Neural cell (in vitro differentiated cells): ENCODE data around the gene NEU3. TPM values are rescaled to one million over a fixed set of nuclear protein-coding genes. Genes with fewer than 3 reads are reported as not detected.

ENCODE experiments used
- H2AFZ ChIP-seq: fragments of 200-600, 300-800 bp; sonication (generic), shearing (Covaris generic); 2 replicates; pipeline ENCODE4 v1.6.0; 2014; ENCODE audit warnings: low read depth, mild to moderate bottlenecking, antibody characterized with exemption, low read length, moderate library complexity
- H3F3A ChIP-seq: fragments of 200-600 bp; shearing (Covaris generic); 2 replicates; pipeline ENCODE4 v1.6.1; 2016; ENCODE audit warnings: mild to moderate bottlenecking, moderate library complexity, mixed read lengths, antibody characterized with exemption, low read length; ENCODE audit not compliant: insufficient read depth, poor library complexity, severe bottlenecking
- H3K27ac ChIP-seq: fragments of 200-600, 300-800 bp; sonication (generic), shearing (Covaris generic); 2 replicates; pipeline ENCODE4 v1.5.1; 2014; ENCODE audit warnings: mild to moderate bottlenecking, low read length, moderate library complexity
- H3K27me3 ChIP-seq: fragments of 300-800, 200-600 bp; sonication (generic), shearing (Covaris generic); 2 replicates; pipeline ENCODE4 v1.6.0; 2014; ENCODE audit warnings: mild to moderate bottlenecking, low read depth, low read length, moderate library complexity; ENCODE audit not compliant: insufficient read depth
- H3K36me3 ChIP-seq: fragments of 300-800, 200-600 bp; sonication (generic), shearing (Covaris generic); 2 replicates; pipeline ENCODE4 v1.5.1; 2014; ENCODE audit warnings: mild to moderate bottlenecking, antibody characterized with exemption, low read length, moderate library complexity; ENCODE audit not compliant: insufficient read depth
- H3K4me2 ChIP-seq: fragments of 300-800, 200-600 bp; sonication (generic), shearing (Covaris generic); 2 replicates; pipeline ENCODE4 v1.6.0; 2014; ENCODE audit warnings: mild to moderate bottlenecking, low read length
- H3K4me3 ChIP-seq: fragments of 300-800, 200-600 bp; sonication (generic), shearing (Covaris generic); 2 replicates; pipeline ENCODE4 v1.5.1; 2014; ENCODE audit warnings: mild to moderate bottlenecking, low read length, moderate library complexity
- H3K79me2 ChIP-seq: fragments of 200-600 bp; shearing (Covaris generic); replicated peaks from 2 replicates; pipeline ENCODE4 v1.6.0; 2014; ENCODE audit warnings: mild to moderate bottlenecking, low read length, moderate library complexity; ENCODE audit not compliant: insufficient read depth
- H3K9ac ChIP-seq: fragments of 300-800, 200-600 bp; sonication (generic), shearing (Covaris generic); 2 replicates; pipeline ENCODE4 v1.6.1; 2016; ENCODE audit warnings: mild to moderate bottlenecking, low read length, mixed read lengths
- H3K9me2 ChIP-seq: fragments of 200-600 bp; shearing (Covaris generic); 2 replicates; pipeline ENCODE4 v1.6.1; 2016; ENCODE audit warnings: mild to moderate bottlenecking, low read length, mixed read lengths; ENCODE audit not compliant: insufficient read depth
- H3K9me3 ChIP-seq: fragments of 200-600, 300-800 bp; sonication (generic), shearing (Covaris generic); 2 replicates; pipeline ENCODE4 v1.6.1; 2016; ENCODE audit warnings: mild to moderate bottlenecking, mixed run types, low read length, moderate library complexity, mixed read lengths
- H4K20me1 ChIP-seq: fragments of 200-600 bp; shearing (Covaris generic); 2 replicates; pipeline ENCODE4 v1.6.1; 2016; ENCODE audit warnings: mild to moderate bottlenecking, mixed run types; ENCODE audit not compliant: insufficient read depth
- EP300 ChIP-seq: fragments of 450-650 bp; conservative IDR thresholded peaks from 2 replicates; pipeline ENCODE4 v1.6.1; 2014; ENCODE audit warnings: antibody characterized with exemption, mild to moderate bottlenecking, moderate library complexity; ENCODE audit not compliant: poor library complexity, severe bottlenecking
- EZH2 ChIP-seq: fragments of 200-600, 300-800 bp; shearing (Covaris generic), sonication (generic); IDR thresholded peaks from 2 replicates; pipeline ENCODE4 v1.6.1; 2014; ENCODE audit warnings: antibody characterized with exemption, low read length, borderline replicate concordance, mild to moderate bottlenecking; ENCODE audit not compliant: insufficient read depth, poor library complexity, severe bottlenecking
- MXI1 ChIP-seq: fragments of 450-650 bp; conservative IDR thresholded peaks from 2 replicates; pipeline ENCODE4 v1.6.1; 2014; ENCODE audit warnings: antibody characterized with exemption, mild to moderate bottlenecking; ENCODE audit not compliant: poor library complexity, severe bottlenecking
- POLR2AphosphoS5 ChIP-seq: IDR thresholded peaks from 2 replicates; pipeline ENCODE4 v1.6.1; 2012
- RAD21 ChIP-seq: fragments of 450-650 bp; conservative IDR thresholded peaks from 2 replicates; pipeline ENCODE4 v1.6.1; 2014; ENCODE audit warnings: antibody characterized with exemption, mild to moderate bottlenecking, moderate library complexity
- REST ChIP-seq: IDR thresholded peaks from 2 replicates; pipeline ENCODE4 v1.6.1; 2012; ENCODE audit warnings: borderline replicate concordance
- SMC3 ChIP-seq: fragments of 450-650 bp; conservative IDR thresholded peaks from 2 replicates; pipeline ENCODE4 v1.6.1; 2014; ENCODE audit warnings: antibody characterized with exemption, mild to moderate bottlenecking, moderate library complexity; ENCODE audit not compliant: poor library complexity
- TAF1 ChIP-seq: IDR thresholded peaks from 2 replicates; pipeline ENCODE4 v1.6.1; 2012; ENCODE audit warnings: low read depth
- polyA plus RNA-seq: library from polyadenylated mRNA; depleted of rRNA; stranded (reverse); fragments of >200 nt; gene quantifications from 2 replicates; pipeline ENCODE4 v1.2.3, GENCODE V29; 2014
- TF ChIP-seq, protein P1 (sequence below): fragments of 450-650 bp; IDR thresholded peaks from 2 replicates; pipeline ENCODE4 v1.5.1; 2014; ENCODE audit warnings: antibody characterized with exemption, mild to moderate bottlenecking, moderate library complexity; ENCODE audit not compliant: poor library complexity, severe bottlenecking

The NEU3 gene
- polyA plus RNA-seq, 1 donor from 2014 or later, result 16.9 TPM

GRCh38 chr11:75001686-75002085 lies 13.0 kb downstream of the NEU3 start:
- no peaks in the 10 kb centered on the region for H3K9me2 ChIP-seq
- no peaks in the 10 kb centered on the region for H3K27me3 ChIP-seq
- H3F3A ChIP-seq, result no peaks in the 10 kb centered on the region
- no peaks in the 10 kb centered on the region for H4K20me1 ChIP-seq
- no peaks in the 10 kb centered on the region for H3K79me2 ChIP-seq
- no peak overlapping the region for H3K27ac ChIP-seq
- H3K4me3 ChIP-seq, result no peak overlapping the region
- H3K4me2 ChIP-seq, result no peak overlapping the region
- no peak overlapping the region for H2AFZ ChIP-seq
- no peak overlapping the region for H3K9ac ChIP-seq
- TF ChIP-seq MXI1 (no peak), EP300 (no peak), RAD21 (no peak), EZH2 (no peak), TAF1 (no peak), POLR2AphosphoS5 (no peak), SMC3 (no peak), REST (no peak)
- TF ChIP-seq, protein P1, sequence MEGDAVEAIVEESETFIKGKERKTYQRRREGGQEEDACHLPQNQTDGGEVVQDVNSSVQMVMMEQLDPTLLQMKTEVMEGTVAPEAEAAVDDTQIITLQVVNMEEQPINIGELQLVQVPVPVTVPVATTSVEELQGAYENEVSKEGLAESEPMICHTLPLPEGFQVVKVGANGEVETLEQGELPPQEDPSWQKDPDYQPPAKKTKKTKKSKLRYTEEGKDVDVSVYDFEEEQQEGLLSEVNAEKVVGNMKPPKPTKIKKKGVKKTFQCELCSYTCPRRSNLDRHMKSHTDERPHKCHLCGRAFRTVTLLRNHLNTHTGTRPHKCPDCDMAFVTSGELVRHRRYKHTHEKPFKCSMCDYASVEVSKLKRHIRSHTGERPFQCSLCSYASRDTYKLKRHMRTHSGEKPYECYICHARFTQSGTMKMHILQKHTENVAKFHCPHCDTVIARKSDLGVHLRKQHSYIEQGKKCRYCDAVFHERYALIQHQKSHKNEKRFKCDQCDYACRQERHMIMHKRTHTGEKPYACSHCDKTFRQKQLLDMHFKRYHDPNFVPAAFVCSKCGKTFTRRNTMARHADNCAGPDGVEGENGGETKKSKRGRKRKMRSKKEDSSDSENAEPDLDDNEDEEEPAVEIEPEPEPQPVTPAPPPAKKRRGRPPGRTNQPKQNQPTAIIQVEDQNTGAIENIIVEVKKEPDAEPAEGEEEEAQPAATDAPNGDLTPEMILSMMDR, result no peak
- H3K36me3 ChIP-seq, result peaks cover 2% of the 10 kb centered on the region
- no peaks in the 10 kb centered on the region for H3K9me3 ChIP-seq

DNA sequence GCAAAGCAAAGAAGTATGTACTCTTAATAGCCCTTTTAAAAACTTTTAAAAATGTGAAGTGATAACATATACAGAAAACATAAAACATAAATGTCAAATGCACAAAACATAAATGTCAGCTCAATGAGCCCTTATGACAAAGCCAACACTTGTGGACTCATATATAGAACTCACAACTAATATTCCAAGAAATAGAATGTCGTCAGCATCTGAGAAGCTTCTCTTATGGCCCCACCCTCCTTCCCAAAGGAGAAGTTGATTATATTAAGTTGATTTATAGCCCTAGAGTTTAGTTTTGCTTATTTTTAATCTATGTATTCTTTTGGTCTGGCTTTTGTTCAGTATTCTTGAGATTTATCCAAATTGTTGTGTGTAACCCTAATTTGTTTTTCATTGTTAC lies 13.8 kb downstream of the NEU3 start:
- Histone ChIP-seq H2AFZ (no peak overlapping the region), H3K36me3 (no peaks in the 10 kb centered on the region), H3K9ac (no peak overlapping the region), H3K4me3 (no peak overlapping the region), H3K4me2 (no peak overlapping the region), H3F3A (no peaks in the 10 kb centered on the region), H3K27ac (no peak overlapping the region), H4K20me1 (no peaks in the 10 kb centered on the region), H3K9me2 (no peaks in the 10 kb centered on the region), H3K27me3 (no peaks in the 10 kb centered on the region), H3K9me3 (no peaks in the 10 kb centered on the region), H3K79me2 (no peaks in the 10 kb centered on the region)
- no peak for TF ChIP-seq SMC3
- TF ChIP-seq, protein P1, result no peak
- TF ChIP-seq EP300, result no peak
- TF ChIP-seq EZH2, result no peak
- no peak for TF ChIP-seq POLR2AphosphoS5
- no peak for TF ChIP-seq TAF1
- TF ChIP-seq REST, result no peak
- TF ChIP-seq RAD21, result no peak
- no peak for TF ChIP-seq MXI1
